ENCODE measurements around the gene ZNF561.

DNA sequence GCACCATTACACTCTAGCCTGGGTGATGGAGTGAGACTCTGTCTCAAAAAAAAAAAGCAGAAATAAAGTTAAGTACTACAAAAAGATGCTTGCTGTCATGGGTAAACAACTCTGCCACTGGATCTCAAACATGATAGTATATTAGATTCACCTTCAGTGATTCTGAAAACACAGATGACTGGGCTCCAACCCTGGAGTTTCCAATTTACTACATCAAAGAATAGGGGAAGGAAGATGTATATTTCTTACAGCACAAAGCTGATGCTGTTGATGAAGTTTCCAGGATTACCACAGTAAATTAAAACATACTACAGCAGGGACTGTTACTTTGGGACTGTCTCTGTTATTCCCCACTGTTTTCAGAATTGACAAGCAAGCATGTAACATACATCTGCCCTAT, 5.2 kb downstream of the ZNF561 start:
- TF ChIP-seq EZH2phosphoT487 (IDR thresholded peaks at IDR 0.05; ENCODE audit: borderline replicate concordance) = no peak
- TF ChIP-seq, protein P1, sequence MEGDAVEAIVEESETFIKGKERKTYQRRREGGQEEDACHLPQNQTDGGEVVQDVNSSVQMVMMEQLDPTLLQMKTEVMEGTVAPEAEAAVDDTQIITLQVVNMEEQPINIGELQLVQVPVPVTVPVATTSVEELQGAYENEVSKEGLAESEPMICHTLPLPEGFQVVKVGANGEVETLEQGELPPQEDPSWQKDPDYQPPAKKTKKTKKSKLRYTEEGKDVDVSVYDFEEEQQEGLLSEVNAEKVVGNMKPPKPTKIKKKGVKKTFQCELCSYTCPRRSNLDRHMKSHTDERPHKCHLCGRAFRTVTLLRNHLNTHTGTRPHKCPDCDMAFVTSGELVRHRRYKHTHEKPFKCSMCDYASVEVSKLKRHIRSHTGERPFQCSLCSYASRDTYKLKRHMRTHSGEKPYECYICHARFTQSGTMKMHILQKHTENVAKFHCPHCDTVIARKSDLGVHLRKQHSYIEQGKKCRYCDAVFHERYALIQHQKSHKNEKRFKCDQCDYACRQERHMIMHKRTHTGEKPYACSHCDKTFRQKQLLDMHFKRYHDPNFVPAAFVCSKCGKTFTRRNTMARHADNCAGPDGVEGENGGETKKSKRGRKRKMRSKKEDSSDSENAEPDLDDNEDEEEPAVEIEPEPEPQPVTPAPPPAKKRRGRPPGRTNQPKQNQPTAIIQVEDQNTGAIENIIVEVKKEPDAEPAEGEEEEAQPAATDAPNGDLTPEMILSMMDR (conservative IDR thresholded peaks at IDR 0.05; ENCODE audit: low read length) = no peak
